Natural killer cell (primary cell): ENCODE results near the gene CDH8. TPM values are rescaled to one million over a fixed set of nuclear protein-coding genes. Genes with fewer than 3 reads are reported as not detected.
"Not testable (repeated sequence)": the region's sequence is repeated elsewhere in the genome, so short reads cannot be mapped to it uniquely, and the experiment has no call there.

Experiments
- ATAC-seq, 3 donors: fragments of 150-1000 bp in 2 of 3; fragments of 200-7000 bp in 1 of 3; cut with Tn5 transposase; 1 replicate in 1 of 3; 2 replicates in 2 of 3; pipeline ENCODE4 v1.10.0; 2021; ENCODE audit warnings: mild to moderate bottlenecking in 2 of 3, moderate library complexity in 2 of 3
- DNase-seq, 2 donors: peaks; one replicate each; pipeline versions ENCODE4 v3.0.0 to v3.0.0-alpha.2; 2013 to 2021; ENCODE audit warnings: mixed read lengths in 1 of 2
- H3K27ac ChIP-seq: one replicate; pipeline ENCODE4 v1.5.1; 2013; ENCODE audit warnings: mild to moderate bottlenecking, low read length
- H3K27me3 ChIP-seq: one replicate; pipeline ENCODE4 v1.6.1; 2013; ENCODE audit warnings: low read length; ENCODE audit not compliant: control insufficient read depth, insufficient read depth
- H3K36me3 ChIP-seq: one replicate; pipeline ENCODE4 v1.6.1; 2013; ENCODE audit warnings: low read length; ENCODE audit not compliant: control insufficient read depth, insufficient read depth
- H3K4me1 ChIP-seq: one replicate; pipeline ENCODE4 v1.6.1; 2013; ENCODE audit warnings: low read length; ENCODE audit not compliant: control insufficient read depth, insufficient read depth
- H3K4me3 ChIP-seq: one replicate; pipeline ENCODE4 v1.5.1; 2013; ENCODE audit warnings: low read length
- H3K9me3 ChIP-seq: one replicate; pipeline ENCODE4 v1.6.1; 2013; ENCODE audit warnings: low read length; ENCODE audit not compliant: control insufficient read depth, insufficient read depth
- H3K27ac Mint-ChIP-seq, 2 donors: one replicate each; pipeline ENCODE4 v1.8.0; 2022; ENCODE audit warnings: mild to moderate bottlenecking in 2 of 2, mixed read lengths in 2 of 2, moderate library complexity in 1 of 2
- H3K27me3 Mint-ChIP-seq, 2 donors: one replicate each; pipeline ENCODE4 v1.8.0; 2022; ENCODE audit warnings: low read depth in 2 of 2, mixed read lengths in 2 of 2
- H3K36me3 Mint-ChIP-seq: one replicate; pipeline ENCODE4 v1.8.0; 2022; ENCODE audit warnings: mixed read lengths
- H3K4me1 Mint-ChIP-seq, 2 donors: one replicate each; pipeline ENCODE4 v1.8.0; 2022; ENCODE audit warnings: mixed read lengths in 2 of 2
- H3K4me3 Mint-ChIP-seq: one replicate; pipeline ENCODE4 v1.8.0; 2022; ENCODE audit warnings: mild to moderate bottlenecking, moderate library complexity, mixed read lengths
- H3K9me3 Mint-ChIP-seq, 2 donors: one replicate each; pipeline ENCODE4 v1.8.0; 2022; ENCODE audit warnings: mixed read lengths in 2 of 2
- CTCF ChIP-seq: fragments of 200-600 bp; IDR thresholded peaks from one replicate; pipeline ENCODE4 v1.8.0; 2022; ENCODE audit warnings: antibody characterized with exemption
- WGBS: methylation state at CpG from one replicate; pipeline ENCODE4 v1.1.7; 2013; ENCODE audit warnings: missing lambda C conversion rate; ENCODE audit not compliant: insufficient coverage; 5-methylcytosine and 5-hydroxymethylcytosine counted together
- intact Hi-C: fragments of 100-400 bp; cut with micrococcal nuclease; formaldehyde crosslinking; loops from one replicate; pipeline ENCODE4 v1.14.2; 2022
- total RNA-seq, 4 donors: library from RNA; stranded (reverse); fragments of 120-200 nt in 1 of 4; gene quantifications; one replicate each; pipeline versions ENCODE4 v1.2.3 to v1.2.4, GENCODE V29; 2013 to 2022

Gene CDH8
- total RNA-seq, 3 donors from 2014 or later (not counting 1 experiment from before 2014, with no cell fraction given) = not detected

- WGBS = 82% methylated on average over 5 of the region's 5 CpGs
- Mint-ChIP-seq H3K9me3 (peaks cover 3 to 5% of the 10 kb centered on the region in 2 donors), H3K36me3 (no peaks in the 10 kb centered on the region), H3K4me1 (no peaks in the 10 kb centered on the region), H3K27ac (no peak overlapping the region), H3K4me3 (no peak overlapping the region), H3K27me3 (no peaks in the 10 kb centered on the region)
- TF ChIP-seq CTCF = no peak
- Histone ChIP-seq H3K9me3 (no peaks in the 10 kb centered on the region), H3K4me3 (no peak overlapping the region), H3K27me3 (no peaks in the 10 kb centered on the region), H3K27ac (no peak overlapping the region), H3K36me3 (no peaks in the 10 kb centered on the region), H3K4me1 (no peaks in the 10 kb centered on the region)
- DNase-seq (no peak), ATAC-seq (no peak)
- intact Hi-C loops = no loop called here
These were observed 322.5 kb downstream of the CDH8 start for GRCh38 chr16:61713787-61714186.

- H3K36me3 Mint-ChIP-seq, H3K27me3 ChIP-seq, H3K4me3 Mint-ChIP-seq, H3K9me3 ChIP-seq, H3K36me3 ChIP-seq, H3K4me1 Mint-ChIP-seq, H3K4me1 ChIP-seq, DNase-seq, ATAC-seq, H3K27ac Mint-ChIP-seq, H3K27ac ChIP-seq, H3K27me3 Mint-ChIP-seq, H3K4me3 ChIP-seq, H3K9me3 Mint-ChIP-seq, intact Hi-C loops: not testable (repeated sequence)
- 94% methylated on average over 4 of the region's 4 CpGs for WGBS
These were observed 336.6 kb downstream of the CDH8 start for GRCh38 chr16:61699640-61700039.

GRCh38 chr16:61684541-61684940 lies 351.7 kb downstream of the CDH8 start:
- no peak for ATAC-seq
- DNase-seq = no peak

GRCh38 chr16:61681673-61682072 lies 354.6 kb downstream of the CDH8 start:
- Histone ChIP-seq H3K36me3 (no peaks in the 10 kb centered on the region), H3K27me3 (no peaks in the 10 kb centered on the region), H3K4me1 (no peaks in the 10 kb centered on the region), H3K27ac (no peak overlapping the region), H3K4me3 (no peak overlapping the region), H3K9me3 (no peaks in the 10 kb centered on the region)
- TF ChIP-seq CTCF = no peak
- Mint-ChIP-seq H3K27ac (no peak overlapping the region), H3K27me3 (no peaks in the 10 kb centered on the region), H3K9me3 (peaks cover 21 to 28% of the 10 kb centered on the region in 2 donors), H3K36me3 (peaks cover 9% of the 10 kb centered on the region), H3K4me1 (no peaks in the 10 kb centered on the region), H3K4me3 (no peak overlapping the region)
- DNase-seq (no peak), ATAC-seq (no peak)
- 75% methylated on average over 4 of the region's 4 CpGs for WGBS
- intact Hi-C loops = no loop called here

More at GRCh38 chr16:61684541-61684940, 351.7 kb downstream of the CDH8 start:
- Histone ChIP-seq H3K4me3 (no peak overlapping the region), H3K27ac (no peak overlapping the region), H3K9me3 (no peaks in the 10 kb centered on the region), H3K4me1 (no peaks in the 10 kb centered on the region), H3K27me3 (no peaks in the 10 kb centered on the region), H3K36me3 (no peaks in the 10 kb centered on the region)
- Mint-ChIP-seq H3K36me3 (peaks cover 9% of the 10 kb centered on the region), H3K27me3 (no peaks in the 10 kb centered on the region), H3K27ac (no peak overlapping the region), H3K4me3 (no peak overlapping the region), H3K9me3 (peaks cover 16 to 20% of the 10 kb centered on the region in 2 donors), H3K4me1 (no peaks in the 10 kb centered on the region)
- 91% methylated on average over 3 of the region's 3 CpGs for WGBS
- no peak for TF ChIP-seq CTCF
- intact Hi-C loops = no loop called here
